CD4-positive, alpha-beta T cell treated with Interleukin-17A for 4 hours (primary cell): Measurements from ENCODE around the gene GEMIN7.
A peak's percentile ranks its signal among the peaks of the same experiment; 100 is the strongest.
"Not testable (repeated sequence)": the region's sequence is repeated elsewhere in the genome, so short reads cannot be mapped to it uniquely, and the experiment has no call there.

Experiments used
- DNase-seq: peaks from one replicate; pipeline ENCODE4 v3.0.0-alpha.2; 2020; ENCODE audit warnings: mixed read lengths

GEMIN7 gene

DNA sequence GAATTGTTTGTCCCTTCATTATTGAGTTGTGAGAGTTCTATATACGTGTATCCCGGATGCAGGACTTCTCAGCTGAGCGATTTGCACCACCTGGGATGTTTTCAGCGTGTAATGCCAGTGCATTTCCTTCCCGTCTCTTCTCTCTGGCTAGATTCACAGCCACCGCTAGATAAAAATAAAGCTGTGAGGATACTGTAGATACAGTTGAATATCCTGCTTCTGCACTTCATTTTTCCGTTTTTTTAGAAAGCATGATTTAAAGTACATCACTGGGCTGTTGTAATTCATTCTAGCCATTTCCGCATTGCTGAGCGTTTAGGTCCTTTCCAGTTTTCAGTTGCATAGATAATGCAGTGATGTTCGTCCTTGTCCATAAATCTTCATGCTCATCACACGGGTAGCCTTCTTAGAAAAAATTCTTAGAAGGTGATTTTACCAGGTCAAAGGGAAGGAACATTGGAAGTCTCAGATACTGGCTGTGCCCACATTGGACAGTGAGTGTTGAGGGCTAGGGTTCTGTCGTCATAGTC lies 28.6 kb downstream of the GEMIN7 start:
- DNase-seq = no peak

DNA sequence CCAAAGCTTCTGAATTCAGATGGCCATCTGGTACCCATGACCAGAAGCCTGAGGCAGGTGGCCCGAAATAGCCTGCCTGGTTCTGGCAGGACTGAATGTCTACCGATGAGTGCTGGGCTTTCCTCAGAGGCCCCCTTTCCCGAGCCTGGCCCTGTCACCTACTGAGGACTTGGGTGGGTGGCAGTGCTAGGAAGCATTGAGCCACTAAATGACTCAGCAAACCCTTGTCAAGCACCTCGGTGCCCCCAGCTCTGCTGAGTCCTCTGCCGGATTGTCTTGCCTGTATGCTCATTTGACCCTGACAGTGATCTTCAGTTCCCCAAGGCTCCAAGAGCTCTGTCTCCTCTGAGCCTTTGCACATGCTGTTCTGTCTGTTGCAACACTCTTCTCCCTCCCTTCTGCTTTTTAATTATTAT lies 31.8 kb downstream of the GEMIN7 start:
- no peak for DNase-seq

DNA sequence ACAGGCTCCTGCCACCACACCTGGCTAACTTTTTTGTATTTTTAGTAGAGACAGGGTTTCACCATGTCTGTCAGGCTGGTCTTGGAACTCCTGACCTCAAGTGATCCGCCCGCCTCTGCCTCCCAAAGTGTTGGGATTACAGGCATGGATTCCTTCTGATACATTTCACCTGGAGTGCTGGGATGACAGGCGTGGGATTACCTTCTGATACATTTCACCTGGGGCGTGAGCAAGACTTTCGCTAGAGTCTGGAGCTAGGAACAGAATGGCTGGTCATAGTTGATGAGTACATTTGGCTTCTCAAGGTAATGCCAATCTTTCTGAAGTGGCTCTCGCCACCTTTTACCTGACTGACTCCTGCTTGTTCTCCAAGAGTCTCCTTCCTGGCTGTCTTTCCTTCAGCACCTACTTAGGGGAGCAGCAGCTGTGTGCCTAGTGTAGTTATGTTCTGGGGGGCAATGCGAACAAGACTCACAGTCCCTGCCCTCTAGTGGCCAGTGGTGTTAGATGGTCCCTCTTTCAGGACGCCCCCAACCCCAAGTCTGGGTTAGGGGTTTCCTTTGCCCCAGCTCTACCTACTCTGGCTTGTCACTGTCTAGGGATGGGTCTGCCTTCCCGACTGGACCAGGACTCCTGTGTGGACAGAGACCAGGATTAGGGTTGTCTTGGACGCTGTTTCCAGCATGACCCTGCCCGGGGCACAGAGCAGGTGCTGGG lies 33.2 kb downstream of the GEMIN7 start:
- DNase-seq = no peak

DNA sequence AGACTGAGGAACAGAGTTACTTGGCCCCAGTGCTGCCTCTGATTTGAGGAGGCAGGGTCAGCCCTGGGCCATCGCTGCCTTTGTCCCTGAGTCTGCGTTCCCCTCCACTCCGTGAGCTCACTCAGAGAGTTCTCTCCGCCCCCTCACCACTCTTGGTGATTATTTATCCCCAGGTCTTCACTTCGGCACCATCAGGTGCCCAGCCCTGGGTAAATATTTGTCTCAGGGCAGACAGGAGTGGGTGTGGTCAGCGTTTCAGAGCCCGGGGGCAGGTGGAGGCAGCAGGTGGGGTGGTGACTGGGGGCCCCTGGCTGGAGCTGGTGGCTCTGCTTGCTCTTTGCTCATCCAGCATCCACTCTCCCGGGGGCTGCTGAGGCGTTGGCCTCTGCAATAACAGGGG lies 34.6 kb downstream of the GEMIN7 start:
- no peak for DNase-seq

DNA sequence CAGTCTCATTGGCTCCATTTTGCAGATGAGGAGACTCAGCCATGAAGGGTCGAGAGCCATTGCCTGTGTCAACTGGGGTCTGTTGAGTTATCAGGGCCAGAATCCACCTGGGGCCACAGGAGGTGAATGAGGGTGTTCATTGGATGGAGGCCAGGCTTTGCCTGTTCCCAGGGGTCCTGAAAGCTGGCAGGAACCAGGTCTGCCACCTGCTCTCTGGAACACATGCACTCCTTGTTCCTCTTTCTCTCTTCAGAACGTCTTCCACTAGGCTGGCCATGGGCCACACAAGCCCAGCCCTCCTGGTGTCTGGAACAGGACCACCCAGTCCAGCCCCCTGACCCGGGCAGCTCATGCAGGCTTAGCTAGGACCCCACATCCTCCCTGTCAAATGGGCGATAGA lies 35.1 kb downstream of the GEMIN7 start:
- DNase-seq = no peak

DNA sequence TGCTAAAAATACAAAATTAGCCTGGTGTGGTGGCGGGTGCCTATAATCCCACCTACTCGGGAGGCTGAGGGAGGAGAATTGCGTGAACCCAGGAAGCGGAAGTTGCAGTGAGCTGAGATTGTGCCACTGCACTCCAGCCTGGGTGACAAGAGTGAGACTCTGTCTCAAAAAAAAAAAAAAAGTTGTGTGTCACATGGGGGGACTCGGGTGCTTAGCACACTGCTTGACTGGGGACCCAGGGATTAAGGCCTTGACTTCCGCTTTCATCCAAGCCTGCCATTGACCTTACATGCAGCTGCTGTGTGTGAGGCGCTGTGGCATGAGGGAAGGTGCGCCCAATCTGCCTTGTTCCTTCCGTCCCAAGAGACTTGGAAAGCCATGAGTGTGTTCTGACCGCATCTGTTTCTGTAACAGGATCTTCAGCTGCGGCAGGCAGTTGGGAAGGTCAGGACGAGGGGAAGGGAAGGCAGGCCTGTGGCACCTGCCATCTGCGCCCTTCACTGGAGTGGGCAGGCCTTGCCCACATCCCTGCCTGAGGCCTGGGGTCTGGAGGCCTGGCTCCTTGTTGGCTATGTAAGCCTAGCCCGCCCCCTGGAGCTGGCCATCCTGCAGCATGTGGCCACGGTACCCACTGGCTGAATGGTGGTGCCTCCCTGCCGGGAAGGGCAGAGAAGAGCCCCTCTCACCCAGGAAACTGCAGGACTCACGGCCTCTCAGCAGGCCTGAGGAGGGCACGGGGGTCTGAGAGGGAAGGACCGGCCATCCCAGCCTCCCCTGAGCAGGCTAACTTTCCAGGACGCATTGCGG lies 37.0 kb downstream of the GEMIN7 start:
- no peak for DNase-seq

DNA sequence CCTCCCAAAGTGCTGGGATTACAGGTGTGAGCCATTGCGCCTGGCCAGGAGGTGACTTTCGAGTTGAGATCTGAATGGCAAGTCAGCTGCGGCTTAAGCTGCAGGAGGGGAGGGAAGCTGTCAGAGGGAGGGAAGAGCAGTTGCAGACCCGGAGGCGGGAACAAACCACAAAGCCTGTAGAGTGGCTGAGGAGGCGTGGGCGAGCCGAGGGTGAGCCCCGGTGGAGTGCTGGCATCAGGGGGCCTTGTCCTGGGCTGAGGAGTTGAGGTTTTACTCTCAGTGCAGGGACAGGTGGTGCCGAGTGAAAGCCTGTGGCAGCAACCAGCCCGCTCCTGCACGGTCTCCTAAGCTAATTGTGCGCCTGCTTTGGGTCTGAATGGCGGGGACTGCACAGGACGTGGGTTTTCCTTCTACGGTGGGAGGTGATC lies 38.1 kb downstream of the GEMIN7 start:
- peak; percentile 58 for DNase-seq

DNA sequence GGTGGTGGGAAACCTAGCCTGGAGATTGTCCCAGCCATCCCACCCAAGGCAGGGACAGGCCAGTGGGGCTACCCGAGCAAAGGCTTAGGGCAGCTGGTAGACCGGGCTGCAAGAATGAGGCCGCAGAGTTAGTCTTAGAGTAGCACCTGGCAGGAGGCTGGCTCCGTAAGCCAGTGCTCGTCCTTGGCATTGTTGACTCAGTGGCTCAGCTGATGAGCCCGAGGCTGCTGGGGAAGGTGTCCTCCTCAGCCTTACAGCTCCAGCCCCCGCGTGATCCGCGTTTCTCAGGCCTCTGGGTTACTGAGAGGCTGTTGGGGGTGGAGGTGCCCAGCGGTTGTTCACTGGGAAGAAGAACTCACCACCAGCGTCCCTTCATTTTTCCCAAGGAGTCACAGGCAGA lies 38.6 kb downstream of the GEMIN7 start:
- peak; percentile 10 for DNase-seq

DNA sequence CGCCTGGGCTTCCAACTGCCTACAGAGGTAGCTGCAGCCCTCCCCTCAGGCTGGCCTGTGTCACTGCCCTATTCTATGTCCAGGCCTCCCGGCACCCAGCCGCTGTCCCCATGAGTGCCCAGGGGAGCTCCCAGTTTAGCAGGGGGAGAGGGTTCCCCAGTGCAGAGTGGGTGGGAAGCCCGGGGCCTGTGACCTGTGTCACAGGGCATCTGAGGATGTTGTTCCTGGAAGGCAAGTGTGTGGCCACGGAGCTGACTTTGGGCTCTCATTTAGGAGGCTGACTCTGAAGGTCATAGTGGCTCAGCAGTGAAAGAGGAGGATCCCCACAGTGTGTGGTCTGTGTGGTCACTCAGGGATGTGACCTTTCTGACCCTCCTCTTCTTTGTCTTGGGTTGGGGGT lies 39.0 kb downstream of the GEMIN7 start:
- DNase-seq = no peak

DNA sequence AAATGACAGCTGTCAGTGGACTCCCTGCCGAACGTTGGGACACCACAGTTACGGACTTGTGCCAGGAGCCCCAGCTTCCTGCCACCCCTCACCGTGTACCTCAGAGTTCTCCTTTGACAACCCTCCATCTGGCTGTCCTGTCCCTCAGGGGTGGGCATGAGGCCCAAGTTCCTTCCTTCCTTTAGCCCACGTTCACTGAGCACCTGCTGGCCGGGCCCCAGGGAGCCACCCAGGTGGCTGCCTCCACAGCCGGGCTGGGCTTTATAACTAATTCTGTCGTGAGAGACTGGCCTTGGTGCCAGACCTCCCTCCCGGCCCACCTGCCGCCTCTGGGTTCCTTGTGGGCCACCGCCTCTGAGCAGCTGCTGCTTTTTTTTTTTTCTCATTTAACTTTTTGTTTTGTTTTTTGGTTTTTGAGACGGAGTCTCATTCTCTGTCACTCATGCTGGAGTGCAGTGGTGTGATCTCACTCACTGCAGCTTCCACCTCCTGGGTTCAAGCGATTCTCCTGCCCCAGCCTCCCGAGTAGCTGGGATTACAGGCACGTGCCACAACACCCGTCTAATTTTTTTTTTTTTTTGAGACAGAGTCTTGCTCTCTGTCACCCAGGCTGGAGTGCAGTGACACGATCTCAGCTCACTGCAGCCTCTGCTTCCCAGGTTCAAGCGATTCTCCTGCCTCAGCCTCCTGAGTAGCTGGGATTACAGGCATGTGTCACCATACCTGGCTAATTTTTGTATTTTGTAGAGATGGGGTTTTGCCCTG lies 39.7 kb downstream of the GEMIN7 start:
- DNase-seq = not testable (repeated sequence)

DNA sequence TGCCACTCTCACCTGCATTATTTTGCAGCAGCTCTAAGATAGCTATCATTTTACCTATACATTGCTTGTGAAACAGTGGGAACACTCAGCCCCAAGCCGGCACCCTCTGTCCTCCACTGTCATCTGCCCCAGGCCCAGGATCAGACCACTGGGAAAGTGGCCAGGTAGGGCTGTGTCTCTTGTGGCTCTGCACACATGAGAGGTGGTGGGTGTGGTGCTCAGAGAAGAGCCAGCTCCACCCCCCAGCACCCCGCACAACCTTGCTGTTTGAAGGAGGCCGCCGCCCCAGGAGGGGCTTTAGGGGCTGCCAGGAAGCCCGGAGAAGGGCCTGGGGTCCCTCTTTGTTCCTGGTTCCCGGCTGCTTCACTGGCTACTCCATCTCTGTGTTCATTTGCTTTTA lies 40.5 kb downstream of the GEMIN7 start:
- no peak for DNase-seq

DNA sequence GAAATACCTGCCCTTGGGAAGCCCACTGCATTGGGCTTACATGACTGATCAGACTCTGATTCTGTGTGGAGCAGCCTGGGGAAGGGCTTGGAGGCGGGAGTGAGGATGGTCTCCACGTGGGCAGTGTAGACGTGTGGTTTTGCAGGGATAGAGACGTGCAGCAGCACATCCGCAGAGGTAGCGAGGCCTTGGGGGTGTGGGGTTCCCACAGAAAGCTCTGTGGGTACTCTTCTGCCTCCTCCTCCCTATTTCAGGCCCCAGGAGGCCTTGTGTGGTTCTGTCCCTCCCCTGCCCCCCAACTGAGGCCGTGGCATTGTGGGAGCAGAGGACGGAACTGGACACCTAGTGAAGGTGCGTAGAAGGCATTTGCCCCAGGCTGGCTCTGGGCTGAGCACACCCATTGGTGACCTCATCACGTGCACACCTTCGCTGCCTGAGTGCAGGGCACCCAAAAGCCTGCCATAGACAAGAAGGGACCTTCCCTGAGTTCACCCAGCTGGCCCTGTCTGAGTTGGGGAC lies 42.8 kb downstream of the GEMIN7 start:
- DNase-seq = no peak

DNA sequence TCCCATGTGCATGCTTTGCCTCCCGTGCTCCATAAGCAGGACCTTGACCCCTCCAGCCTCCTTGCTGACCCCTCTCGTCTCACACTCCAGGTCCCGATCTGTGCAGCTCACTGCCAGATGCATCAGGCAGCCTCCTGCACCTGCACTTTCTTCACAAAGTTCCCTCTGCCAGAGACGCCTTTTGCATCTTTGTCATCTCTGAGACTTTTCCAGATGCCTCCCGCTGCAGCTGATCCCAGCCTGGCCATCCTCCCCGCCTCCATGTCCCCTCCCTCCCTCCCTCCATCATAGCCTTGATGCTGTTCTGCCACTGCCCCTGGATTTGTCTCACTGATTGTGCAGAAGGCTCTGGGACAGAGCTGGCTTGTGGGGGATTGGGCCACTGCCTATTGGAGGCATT lies 43.8 kb downstream of the GEMIN7 start:
- no peak for DNase-seq

DNA sequence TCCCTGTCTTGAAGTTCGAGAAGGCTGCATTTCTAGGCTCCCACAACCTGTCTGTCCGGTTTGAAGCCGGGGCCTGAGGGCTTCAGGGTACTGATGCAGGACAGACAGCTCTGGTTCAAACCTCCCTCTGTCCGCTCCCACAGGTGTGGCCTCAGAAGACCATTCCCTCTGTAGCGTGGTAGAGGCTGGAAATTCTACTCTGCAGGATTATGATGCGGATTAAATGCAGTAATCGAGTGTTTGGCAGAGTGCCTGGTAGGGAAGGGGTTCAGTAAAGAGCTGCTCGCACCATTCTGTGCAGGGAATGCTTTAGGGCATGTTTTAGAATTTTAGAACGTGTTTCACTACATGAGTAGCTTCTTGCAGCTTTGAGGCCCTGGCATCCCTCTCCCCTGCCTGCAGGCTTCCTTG lies 44.4 kb downstream of the GEMIN7 start:
- no peak for DNase-seq

DNA sequence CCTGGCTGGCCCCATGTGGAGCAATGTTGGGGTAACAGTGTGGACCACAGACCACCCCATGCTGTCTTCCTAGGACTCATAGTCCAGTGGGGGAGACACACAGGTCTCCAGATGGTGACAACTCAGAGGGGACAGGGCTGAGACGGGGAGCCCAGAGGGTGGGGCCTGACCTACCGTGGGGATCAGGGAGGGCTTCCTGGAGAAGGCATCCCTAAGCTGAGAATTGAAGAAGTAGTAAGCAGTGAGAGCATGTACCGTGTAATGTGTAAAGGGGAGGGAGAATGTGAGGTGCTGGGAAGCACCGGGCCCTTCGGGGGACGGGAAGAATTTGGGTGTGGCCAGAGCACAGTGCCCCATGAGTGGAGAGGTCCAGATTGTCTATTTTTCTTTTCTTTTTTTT lies 45.0 kb downstream of the GEMIN7 start:
- DNase-seq = no peak

DNA sequence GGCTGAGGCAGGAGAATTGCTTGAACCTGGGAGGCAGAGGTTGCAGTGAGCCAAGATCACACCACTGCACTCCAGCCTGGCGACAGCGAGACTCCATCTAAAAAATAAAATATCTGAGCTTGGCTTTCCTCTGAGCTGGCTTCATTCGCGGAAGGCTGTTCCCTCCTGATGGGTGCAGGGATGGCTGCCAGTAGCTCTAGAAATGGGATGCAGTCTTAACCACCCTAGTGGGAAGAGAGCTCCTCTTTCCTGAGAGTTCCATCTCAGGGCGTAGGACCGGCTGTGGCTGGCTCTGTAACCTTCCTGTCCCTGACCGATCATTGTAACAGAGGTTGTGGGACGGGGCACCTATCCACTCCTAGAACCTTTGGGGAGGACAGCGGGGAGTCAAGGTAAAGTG lies 46.3 kb downstream of the GEMIN7 start:
- no peak for DNase-seq

DNA sequence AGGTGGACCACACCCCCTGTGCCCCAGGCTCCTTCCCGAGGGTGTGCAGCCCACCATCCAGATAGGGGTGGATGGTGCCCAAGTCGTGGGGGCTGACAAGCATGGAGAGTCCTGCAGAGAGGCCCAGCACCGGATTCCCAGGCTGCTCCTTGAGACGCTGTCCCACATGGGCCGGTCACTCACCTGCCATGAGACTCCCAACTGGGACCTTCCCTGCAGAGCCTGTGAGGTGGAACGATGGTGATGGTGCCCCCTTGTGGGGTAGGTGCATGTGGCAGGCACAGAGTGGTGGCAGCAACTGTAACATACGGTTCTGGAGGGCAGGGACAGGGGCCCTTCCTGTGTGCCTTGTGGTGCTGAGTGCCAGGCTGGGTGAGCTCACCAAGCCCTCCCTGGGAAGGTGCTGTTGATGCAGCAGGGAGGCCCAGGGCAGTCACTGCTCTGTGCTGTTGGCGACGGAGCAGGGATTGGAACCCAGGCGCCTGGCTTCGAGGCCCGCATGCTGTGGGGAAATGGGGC lies 47.0 kb downstream of the GEMIN7 start:
- DNase-seq = peak; percentile 78

DNA sequence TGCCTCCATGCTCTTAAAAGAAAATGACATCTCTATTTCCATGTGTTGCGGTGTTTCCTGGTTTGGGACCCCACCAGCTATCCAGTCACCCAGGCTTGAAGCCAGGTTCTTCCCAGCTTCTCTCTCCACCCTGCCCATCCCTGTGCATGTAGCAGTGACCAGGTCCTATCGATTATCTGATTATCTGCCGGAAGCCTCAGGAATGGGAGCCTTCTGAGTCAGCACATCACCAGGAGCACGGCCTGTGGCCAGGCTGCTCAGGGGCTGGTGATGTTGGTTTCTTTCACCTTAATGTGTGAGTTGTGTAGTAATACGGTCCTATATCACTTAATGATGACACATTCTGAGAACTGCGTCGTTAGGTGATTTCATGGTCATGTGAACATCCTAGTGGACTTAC lies 47.6 kb downstream of the GEMIN7 start:
- DNase-seq = no peak

DNA sequence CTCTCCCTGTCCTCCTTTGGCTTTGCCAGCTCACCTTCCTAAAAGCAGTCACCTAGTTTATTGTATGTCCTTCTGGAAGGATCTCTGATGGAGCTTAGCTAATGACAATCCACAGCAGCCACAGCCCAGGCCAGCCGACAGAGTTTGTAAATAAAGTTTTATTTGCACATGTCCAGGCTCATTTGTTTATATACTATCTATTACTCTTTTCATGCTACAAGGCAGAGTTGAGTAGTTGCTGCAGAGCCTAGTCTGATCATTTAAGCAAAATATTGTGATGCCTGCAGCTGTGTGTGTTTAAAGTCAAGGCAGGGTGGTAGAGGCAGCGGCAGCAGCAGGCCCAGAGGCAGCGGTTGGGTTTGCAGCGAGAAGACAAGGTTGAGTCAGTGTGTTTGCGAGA lies 49.1 kb downstream of the GEMIN7 start:
- DNase-seq = no peak

DNA sequence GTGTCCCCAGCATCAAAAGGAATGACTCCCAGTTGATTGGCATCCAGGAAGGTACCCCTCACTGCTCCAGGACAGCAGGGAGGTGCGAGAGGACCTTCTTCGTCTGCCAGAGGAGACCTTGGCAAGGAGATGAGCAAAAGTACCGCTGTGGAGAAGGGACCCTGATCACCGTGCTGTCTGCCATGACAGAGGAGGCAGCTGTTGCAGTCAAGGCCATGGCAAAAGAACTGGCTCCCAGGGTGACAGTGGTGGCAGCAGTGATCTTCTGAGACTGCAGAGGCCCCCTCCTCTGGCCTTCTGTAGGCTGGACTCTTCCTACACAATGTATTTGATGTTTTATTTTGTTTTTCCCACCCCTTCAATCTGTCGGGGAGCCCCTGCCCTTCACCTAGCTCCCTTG lies 49.7 kb downstream of the GEMIN7 start:
- DNase-seq = no peak

DNA sequence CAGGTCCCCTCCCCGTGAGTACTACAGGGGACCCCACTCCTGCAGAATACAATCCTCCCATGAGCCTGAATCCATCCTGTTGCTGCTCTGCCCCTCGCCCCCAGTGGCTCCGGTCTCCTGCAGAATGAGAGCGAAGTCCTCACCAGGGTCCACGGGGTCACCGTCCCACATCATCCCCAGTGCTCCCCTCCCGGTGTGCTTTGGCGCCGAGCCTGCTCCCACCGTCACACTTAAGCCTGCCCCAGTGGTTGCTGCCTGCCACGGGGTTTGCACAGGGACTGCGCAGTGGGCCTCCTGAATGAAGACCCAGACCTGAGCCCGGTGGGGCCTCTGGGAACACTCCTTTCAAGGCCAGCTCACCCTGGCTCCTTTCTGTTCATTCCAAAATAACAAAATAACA lies 51.2 kb downstream of the GEMIN7 start:
- DNase-seq = no peak

DNA sequence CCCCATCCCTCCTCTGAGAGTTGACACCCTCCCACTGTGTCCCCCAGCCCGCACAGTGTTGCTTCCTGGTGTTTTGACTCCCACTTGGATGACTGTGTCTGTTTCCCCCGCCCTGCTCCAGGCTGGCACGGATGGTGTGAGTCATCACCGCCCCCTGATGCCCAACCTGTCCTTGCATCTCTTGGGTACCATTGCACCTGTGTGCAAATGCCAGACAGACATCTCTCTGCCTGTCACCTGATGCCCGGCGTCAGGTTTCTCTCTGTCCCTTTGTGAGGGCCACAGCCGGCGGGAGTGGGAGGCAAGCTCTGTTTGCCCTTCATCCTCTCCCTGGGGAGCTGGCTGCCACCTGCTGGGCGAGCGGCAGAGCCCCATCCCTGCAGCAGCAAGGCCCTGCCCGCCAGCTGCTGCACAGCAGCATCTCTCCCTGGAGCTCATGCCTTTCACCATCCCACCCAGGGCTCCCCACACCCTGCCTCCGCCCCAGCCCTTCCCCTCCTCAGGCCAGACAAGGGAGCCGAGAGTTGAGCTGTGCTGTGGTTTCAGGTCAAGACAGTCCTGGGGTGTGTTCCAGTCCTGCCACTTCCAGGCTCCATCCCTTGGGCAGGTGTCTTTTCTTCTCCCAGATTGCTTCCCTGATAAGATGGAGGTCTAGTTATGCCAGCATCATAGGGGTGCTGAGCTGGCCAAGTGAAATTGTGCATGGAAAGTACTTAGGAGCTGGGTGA lies 52.0 kb downstream of the GEMIN7 start:
- DNase-seq = no peak
